Neural cell (in vitro differentiated cells): Measurements from ENCODE around the gene ADGRG3.

Experiments used
- EZH2 ChIP-seq: fragments of 200-600, 300-800 bp; shearing (Covaris generic), sonication (generic); IDR thresholded peaks from 2 replicates; pipeline ENCODE4 v1.6.1; 2014; ENCODE audit warnings: antibody characterized with exemption, low read length, borderline replicate concordance, mild to moderate bottlenecking; ENCODE audit not compliant: insufficient read depth, poor library complexity, severe bottlenecking
- MXI1 ChIP-seq: fragments of 450-650 bp; conservative IDR thresholded peaks from 2 replicates; pipeline ENCODE4 v1.6.1; 2014; ENCODE audit warnings: antibody characterized with exemption, mild to moderate bottlenecking; ENCODE audit not compliant: poor library complexity, severe bottlenecking
- POLR2AphosphoS5 ChIP-seq: IDR thresholded peaks from 2 replicates; pipeline ENCODE4 v1.6.1; 2012
- TF ChIP-seq, protein P1 (sequence below): fragments of 450-650 bp; IDR thresholded peaks from 2 replicates; pipeline ENCODE4 v1.5.1; 2014; ENCODE audit warnings: antibody characterized with exemption, mild to moderate bottlenecking, moderate library complexity; ENCODE audit not compliant: poor library complexity, severe bottlenecking

GRCh38 chr16:57651344-57652333, 16.5 kb upstream of the ADGRG3 start:
- TF ChIP-seq, protein P1, sequence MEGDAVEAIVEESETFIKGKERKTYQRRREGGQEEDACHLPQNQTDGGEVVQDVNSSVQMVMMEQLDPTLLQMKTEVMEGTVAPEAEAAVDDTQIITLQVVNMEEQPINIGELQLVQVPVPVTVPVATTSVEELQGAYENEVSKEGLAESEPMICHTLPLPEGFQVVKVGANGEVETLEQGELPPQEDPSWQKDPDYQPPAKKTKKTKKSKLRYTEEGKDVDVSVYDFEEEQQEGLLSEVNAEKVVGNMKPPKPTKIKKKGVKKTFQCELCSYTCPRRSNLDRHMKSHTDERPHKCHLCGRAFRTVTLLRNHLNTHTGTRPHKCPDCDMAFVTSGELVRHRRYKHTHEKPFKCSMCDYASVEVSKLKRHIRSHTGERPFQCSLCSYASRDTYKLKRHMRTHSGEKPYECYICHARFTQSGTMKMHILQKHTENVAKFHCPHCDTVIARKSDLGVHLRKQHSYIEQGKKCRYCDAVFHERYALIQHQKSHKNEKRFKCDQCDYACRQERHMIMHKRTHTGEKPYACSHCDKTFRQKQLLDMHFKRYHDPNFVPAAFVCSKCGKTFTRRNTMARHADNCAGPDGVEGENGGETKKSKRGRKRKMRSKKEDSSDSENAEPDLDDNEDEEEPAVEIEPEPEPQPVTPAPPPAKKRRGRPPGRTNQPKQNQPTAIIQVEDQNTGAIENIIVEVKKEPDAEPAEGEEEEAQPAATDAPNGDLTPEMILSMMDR = no peak
- no peak for TF ChIP-seq POLR2AphosphoS5
- no peak for TF ChIP-seq MXI1
- no peak for TF ChIP-seq EZH2
